HG02973 (cell line): ENCODE data around the gene KCNN4.

ENCODE experiments used
- ATAC-seq: cut with Tn5 transposase; IDR thresholded peaks from one replicate; pipeline ENCODE4 v1.9.1; 2021; ENCODE audit warnings: moderate library complexity; ENCODE audit not compliant: unreplicated experiment

KCNN4 gene

DNA sequence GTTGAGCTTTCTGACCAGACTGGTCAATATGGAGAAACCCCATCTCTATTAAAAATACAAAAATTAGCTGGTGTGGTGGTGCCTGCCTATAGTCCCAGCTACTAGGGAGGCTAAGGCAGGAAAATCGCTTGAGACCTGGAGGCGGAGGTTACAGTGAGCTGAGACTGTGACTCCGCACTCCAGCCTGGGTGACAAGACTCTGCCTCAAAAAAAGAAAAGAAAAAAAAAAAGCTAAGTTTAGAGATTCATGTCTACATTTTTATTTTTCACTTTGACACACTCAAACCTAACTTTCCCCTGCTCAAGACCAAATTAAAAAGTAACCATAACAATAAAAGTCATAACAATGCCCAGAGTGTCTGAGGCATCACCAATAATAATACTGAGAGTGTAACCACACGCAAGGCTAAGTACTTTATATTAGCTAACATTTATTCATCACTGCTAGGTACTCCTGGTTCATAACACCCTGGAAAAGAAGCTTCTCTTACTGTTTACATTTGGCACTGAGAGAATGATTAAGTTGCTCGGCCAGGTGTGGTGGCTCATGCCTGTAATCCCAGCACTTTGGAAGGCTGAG lies 59.2 kb downstream of the KCNN4 start:
- ATAC-seq: no peak

DNA sequence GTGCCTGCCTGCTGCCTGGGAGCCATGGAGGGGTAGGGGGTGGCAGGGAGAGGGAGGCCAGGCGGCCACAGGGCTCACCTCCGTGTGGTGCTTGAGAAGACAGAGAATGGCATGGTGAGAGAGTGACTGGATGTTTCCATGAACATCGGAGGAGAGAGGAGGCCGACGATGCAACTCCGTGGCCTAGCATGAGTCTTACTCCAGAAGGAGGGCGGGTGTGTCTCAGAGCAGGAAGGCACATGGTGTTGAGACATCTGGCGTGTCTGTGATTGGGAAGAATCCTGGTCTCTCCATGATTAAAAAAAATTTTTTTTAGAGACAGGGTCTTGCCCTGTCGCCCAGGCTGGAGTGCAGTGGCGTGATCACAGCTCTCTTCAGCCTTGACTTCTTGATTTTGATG lies 59.8 kb downstream of the KCNN4 start:
- no peak for ATAC-seq

DNA sequence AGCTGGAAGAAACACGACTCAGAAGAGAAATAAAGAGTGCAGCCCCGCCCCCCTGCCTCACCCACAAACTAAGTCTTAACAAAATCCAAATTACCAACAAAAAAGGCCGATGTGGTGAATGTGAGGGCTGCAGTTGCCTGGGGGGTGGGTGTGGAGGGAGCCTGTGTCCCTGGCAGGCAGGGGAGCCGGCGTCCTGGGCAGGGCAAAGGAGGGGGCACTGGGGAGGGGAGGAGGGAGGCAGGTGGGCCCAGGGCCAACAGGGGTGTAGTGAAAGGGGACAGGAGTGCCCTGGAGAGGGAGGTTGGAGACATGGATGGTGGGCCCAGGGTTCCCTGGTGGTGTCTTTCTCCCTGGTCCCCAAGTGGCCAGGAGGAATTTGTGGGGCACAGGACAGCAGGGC lies 60.9 kb downstream of the KCNN4 start:
- ATAC-seq: no peak

DNA sequence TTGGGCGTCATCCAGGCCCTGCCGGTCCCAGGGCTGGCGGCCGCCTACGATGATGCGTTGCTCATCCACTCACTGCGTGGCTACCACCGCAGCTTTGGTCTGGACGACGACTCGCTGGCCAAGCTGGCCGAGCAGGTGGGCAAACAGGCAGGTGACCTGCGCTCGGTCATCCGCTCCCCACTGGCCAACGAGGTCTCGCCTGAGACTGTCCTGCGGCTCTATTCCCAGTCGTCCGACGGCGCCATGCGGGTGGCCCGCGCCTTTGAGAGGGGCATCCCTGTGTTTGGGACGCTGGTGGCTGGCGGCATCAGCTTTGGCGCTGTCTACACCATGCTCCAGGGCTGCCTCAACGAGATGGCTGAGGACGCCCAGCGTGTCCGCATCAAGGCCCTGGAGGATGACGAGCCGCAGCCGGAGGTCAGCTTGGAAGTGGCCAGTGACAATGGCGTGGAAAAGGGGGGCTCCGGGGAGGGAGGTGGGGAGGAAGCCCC lies 61.4 kb downstream of the KCNN4 start:
- no peak for ATAC-seq

DNA sequence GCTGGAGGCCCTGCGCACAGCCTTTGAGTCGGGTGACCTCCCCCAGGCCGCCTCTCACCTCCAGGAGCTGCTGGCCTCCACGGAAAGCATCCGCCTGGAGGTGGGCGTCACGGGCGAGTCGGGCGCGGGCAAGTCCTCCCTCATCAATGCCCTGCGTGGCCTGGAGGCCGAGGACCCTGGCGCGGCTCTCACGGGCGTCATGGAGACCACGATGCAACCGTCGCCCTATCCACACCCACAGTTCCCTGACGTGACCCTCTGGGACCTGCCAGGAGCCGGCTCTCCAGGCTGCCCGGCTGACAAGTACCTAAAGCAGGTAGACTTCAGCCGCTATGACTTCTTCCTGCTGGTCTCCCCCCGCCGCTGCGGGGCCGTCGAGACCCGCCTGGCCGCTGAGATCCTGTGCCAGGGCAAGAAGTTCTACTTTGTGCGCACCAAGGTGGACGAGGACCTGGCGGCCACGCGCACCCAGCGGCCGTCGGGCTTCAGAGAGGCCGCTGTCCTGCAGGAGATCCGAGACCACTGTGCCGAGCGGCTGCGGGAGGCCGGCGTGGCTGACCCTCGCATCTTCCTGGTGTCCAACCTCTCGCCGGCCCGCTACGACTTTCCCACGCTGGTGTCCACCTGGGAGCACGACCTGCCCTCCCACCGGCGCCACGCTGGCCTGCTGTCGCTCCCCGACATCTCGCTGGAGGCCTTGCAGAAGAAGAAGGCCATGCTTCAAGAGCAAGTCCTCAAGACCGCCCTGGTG lies 62.0 kb downstream of the KCNN4 start:
- ATAC-seq: no peak
